IPS-15b (cell line): ENCODE data around the gene CALHM5.

Source experiments
- H3K27me3 ChIP-seq: one replicate; pipeline ENCODE4 v1.6.1; 2013; ENCODE audit warnings: low read length; ENCODE audit not compliant: control insufficient read depth, insufficient read depth
- H3K36me3 ChIP-seq: one replicate; pipeline ENCODE4 v1.6.1; 2013; ENCODE audit warnings: low read length; ENCODE audit not compliant: control insufficient read depth, insufficient read depth
- H3K4me1 ChIP-seq: one replicate; pipeline ENCODE4 v1.6.1; 2013; ENCODE audit warnings: mild to moderate bottlenecking, low read length; ENCODE audit not compliant: control insufficient read depth, insufficient read depth
- H3K4me3 ChIP-seq: one replicate; pipeline ENCODE4 v1.5.1; 2013; ENCODE audit warnings: low read depth, low read length
- H3K9ac ChIP-seq: one replicate; pipeline ENCODE4 v1.6.1; 2013; ENCODE audit warnings: low read depth, mild to moderate bottlenecking, low read length
- H3K9me3 ChIP-seq: one replicate; pipeline ENCODE4 v1.6.1; 2013; ENCODE audit warnings: mild to moderate bottlenecking, low read length; ENCODE audit not compliant: control insufficient read depth, insufficient read depth

The CALHM5 gene

DNA sequence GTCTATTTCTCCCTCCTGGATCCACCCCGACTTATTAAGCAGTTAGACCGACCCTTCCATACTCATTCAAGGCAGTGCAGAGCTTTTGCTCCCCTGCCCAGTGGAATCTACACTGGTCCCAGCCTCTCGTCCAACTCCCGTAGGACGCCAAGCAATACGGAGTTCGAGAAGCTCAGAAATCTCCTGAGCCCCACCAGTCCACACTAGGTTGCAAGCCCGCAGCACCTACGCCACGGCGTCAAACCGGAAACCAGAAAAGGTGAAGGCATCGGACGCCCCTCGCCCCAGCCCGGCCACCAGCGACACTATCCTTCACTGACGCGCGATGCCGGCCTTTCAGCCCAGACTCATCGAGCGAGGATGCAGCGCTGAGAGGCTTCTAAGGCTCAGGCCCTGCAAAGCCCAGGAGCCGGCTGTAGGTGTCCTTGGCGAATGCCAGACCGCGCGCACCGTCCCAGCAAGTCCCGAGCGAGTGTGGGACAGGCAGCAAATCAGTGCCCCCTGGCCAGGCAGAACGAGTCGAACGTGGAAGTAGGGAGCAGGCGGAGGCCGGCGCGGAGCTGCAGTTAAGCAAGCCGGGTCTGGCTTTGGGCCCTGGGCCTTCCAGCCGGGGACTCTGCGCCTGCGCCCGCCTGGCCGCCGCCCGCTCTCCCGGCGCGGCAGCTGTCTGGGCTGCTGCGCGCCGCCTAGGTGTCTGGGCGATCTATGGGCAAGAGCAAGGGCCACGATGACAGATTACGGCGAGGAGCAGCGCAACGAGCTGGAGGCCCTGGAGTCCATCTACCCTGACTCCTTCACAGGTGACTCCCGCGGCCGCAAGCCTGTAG is 59.6 kb downstream of the CALHM5 start, which contains the start of gene RWDD1:
RWDD1 (plus strand) TSS at position 649 of the 827 bp plus-strand sequence; CDS start at position 728, 79 bp downstream.
- Histone ChIP-seq H3K9ac (peak within 1 kb of the TSS; percentile 98), H3K4me1 (peaks cover 3% of the 10 kb centered on the region), H3K27me3 (no peaks in the 10 kb centered on the region), H3K9me3 (no peaks in the 10 kb centered on the region), H3K36me3 (no peaks in the 10 kb centered on the region), H3K4me3 (peak within 1 kb of the TSS; percentile 99)

DNA sequence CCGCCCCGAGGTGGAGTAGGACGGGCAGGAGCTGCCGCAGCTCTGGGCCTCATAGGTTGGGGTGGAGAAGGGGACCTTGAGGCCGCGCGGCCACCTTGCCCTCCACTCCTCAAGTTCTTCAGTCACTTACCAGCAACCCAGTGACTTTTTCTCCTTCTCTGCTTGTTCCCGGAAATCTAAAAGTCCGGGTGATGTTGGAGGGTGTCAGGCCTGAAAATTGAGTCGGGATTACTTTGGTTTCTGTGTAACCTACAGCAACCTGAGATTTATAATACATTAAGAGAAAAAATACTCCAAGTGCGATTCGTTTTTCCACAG is 60.2 kb downstream of the CALHM5 start:
- Histone ChIP-seq H3K9me3 (no peaks in the 10 kb centered on the region), H3K9ac (peak overlapping the region; percentile 82), H3K27me3 (no peaks in the 10 kb centered on the region), H3K4me1 (peaks cover 3% of the 10 kb centered on the region), H3K4me3 (peak overlapping the region; percentile 99), H3K36me3 (no peaks in the 10 kb centered on the region)

DNA sequence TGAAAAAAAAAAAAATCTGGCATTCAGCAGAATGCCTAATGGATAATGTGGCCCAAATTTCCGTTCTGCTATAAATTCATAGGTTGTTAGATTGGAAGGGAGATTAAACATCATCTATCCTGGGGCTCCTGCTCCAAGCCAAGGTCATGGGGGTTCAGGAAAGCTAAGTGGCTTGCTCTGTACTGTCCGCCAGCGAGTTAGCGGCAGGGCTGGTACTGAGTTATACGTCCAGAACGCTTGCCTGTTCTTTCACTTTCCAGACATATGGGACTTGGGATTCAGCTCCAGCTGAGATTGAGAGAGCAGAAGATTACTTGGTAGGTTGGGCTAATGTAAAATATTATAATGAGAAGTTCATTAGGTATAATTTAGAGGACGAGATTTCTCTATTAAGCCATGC is 60.7 kb downstream of the CALHM5 start:
- Histone ChIP-seq H3K9me3 (no peaks in the 10 kb centered on the region), H3K9ac (peak overlapping the region; percentile 82), H3K27me3 (no peaks in the 10 kb centered on the region), H3K36me3 (no peaks in the 10 kb centered on the region), H3K4me3 (peak overlapping the region; percentile 99), H3K4me1 (peaks cover 3% of the 10 kb centered on the region)
